HG03439 (cell line): ENCODE data around the gene SLC38A1.
"Not testable (repeated sequence)": the region's sequence is repeated elsewhere in the genome, so short reads cannot be mapped to it uniquely, and the experiment has no call there.

ENCODE experiments used
- ATAC-seq: cut with Tn5 transposase; IDR thresholded peaks from one replicate; pipeline ENCODE4 v1.9.1; 2021; ENCODE audit warnings: mild to moderate bottlenecking, moderate library complexity; ENCODE audit not compliant: unreplicated experiment

The SLC38A1 gene

DNA sequence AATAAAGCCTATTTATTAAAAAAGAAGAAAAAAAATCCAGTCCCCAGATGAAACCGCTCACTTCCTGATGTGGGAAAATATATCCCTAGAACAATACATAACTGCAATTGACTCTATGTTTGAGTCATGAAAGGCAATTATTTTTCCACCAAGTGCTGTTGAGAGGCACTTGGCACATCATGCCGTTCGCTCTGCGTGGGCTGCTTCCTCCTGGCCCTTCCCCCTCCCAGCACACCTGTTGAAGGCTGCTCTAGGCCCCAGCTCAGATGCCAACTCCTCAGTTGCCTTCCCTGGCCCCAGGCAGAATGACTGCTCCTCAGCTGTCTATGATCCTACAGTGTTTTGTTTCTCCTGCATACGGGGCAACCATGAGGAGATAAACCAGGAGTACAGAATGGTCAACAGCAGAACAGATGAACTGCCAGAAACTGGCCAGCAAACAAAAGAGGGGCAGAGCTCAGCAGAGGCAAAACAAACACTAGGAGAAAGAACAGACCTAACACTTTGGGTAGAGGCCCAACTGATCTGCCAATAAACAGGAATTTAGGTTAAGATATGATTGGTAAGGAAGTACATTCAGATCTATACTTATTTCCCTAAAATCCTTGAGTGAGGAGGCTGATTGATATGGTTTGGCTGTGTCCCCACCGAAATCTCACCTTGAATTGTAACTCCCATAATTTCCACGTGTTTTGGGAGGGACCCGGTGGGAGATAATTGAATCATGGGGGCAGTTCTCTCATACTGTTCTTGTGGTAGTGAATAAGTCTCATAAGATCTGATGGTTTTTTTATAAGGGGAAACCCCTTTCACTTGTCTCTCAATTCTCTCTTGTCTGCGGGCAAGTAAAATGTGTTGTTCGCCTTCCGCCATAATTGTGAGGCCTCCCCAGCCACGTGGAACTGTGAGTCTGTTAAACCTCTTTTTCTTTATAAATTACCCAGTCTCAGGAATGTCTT is 58.6 kb downstream of the SLC38A1 start:
- peak; percentile 60 for ATAC-seq

DNA sequence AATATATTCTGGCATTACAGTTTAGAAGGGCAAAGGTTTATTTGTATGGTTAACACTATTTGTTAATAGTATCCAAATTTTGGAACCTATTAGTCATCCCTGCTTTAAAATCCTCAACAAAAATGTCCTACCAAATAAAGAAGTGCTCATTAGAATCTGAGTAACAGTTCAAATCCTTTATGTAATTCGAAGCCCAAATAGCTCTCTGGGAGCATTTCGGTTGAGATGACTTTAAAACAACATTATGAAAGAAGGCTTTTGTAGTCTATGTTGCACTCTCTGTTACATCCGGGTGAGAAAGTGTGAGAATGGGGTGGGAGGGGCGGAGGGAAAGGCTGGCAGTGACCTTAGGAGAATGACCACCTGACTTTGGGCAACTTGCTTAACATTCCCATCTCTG is 59.7 kb downstream of the SLC38A1 start:
- peak; percentile 3 for ATAC-seq

DNA sequence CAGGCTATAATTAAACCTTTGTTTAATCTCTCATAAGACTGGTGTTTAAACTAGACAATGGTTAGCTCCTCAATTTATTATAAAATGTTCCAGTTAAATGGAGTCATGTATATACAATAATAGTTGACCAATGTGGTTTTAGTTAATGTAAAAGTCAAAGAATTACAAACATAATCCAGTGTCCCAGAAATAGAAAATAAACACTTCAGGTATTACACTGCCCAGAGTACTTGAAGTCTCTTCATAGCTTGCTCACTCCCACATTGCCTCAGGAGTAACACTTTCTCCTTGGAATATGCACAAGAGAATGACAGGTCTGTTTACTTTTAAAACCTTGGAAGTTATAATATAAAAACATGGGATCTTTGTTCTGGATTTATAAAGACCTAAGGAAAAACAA is 60.5 kb downstream of the SLC38A1 start:
- ATAC-seq: no peak

DNA sequence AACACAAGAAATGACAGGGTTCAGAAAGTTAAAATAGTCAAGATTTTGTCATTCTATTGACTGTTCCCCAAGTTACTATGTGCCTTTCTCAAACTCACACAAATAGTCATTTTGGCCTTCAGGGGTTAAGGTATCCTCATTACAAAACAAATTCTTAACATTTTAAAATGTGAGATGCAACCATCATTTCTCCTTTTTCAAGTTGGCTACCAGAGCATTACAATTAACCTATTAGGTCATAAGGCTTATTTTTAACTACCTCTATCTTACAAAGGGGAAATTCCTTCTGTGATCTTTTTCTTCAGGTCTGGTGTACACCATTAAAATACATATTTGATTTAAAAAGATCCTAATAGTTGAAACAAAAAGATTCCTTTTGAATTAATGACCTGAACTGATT is 61.2 kb downstream of the SLC38A1 start:
- no peak for ATAC-seq

DNA sequence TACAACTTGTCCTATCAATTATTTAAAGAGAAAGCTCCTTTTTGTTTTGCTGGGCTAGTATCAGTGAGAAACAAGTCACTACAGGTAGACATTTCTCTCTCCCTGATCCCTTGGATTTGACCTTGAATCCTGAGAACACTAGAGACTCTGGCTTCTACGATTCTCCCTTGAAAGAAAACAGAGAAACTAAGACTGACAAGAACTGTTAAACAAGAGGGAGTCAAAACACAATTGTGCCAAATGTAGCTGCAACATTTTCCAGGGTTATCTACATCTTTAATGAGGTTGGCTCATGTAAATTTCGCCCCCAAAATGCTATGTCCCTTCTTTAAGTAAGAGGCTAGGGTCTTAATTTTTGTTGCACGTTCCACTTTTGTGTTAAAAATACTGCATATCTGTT is 62.4 kb downstream of the SLC38A1 start:
- ATAC-seq: no peak

DNA sequence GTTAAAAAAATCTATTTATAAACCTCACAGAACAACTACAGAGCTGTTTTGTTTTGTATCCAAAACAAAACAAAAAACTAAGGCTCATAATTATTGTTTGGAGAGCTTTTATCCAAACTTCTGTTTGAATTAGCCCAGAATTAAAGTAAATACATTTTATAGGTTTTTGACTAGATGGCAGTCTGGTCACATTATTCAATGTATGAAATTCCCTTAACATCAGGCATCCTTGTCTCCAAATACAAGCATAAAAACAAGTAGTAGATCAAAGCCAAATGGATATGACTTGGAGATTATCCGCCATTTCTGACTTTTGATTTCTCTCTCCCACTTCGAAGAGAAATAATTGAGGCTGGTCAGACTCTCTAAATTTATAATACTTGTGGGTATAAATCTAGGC is 63.5 kb downstream of the SLC38A1 start:
- no peak for ATAC-seq

DNA sequence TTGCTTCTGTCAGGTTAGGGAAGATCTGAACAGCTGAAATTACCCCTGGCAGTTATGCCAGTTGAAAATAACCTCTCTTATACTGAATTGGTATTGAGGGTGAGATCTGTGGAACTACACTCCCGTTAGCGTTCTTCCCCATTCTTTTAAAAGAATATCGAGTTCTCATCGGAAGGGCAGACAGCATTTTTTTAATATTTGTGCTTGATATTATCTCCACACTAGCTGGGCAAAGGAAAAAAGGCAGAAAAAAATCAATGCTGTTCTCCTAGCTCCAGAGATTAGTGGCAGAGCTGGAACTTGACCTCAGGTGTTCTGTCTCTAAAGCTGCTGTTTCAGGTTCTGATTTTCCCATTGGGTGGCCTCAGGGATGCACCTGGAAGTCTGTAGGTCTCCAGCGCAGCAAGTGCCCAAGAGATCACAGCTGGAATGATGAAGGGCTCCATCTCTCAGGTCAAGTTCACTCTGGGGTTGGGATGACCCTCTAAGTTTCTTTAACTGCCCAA is 67.5 kb downstream of the SLC38A1 start:
- ATAC-seq: no peak

DNA sequence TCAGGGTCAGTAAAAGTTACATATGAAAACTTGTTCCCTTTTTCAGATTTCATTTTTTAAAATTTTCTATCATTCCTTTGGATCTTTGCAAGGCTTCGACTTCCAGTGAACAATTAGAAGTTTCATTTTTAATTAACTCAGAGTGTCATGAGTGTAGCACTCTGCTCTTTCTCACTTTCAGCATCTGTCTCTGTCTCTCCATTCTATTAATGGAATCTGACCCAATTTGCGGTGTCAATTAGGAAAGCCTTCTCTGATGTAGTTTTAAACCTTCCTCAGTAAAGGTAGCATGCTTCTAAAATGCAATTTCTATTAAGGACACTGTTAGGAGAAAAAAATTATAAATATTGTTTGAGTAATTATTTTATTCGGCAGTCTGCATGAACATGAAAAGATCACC is 68.3 kb downstream of the SLC38A1 start:
- no peak for ATAC-seq

DNA sequence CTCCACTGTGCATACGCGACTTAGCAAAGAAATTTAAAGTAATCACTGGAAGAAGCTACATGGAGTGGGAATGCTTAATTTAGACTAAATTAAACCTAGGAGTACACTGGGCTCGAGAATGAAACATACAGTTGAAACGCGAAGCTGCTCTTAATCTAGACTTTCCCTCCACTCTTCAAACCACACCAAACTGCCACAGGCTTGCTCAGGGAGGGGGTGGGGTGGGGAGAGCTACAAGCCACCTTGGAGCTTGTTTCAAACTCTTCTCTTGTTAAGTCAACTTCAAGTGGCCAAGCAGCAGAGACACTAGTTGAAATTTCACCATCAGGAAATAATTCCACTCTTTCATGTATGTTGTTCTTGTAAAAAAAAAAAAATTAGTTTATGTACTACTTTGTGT is 69.9 kb downstream of the SLC38A1 start:
- no peak for ATAC-seq

DNA sequence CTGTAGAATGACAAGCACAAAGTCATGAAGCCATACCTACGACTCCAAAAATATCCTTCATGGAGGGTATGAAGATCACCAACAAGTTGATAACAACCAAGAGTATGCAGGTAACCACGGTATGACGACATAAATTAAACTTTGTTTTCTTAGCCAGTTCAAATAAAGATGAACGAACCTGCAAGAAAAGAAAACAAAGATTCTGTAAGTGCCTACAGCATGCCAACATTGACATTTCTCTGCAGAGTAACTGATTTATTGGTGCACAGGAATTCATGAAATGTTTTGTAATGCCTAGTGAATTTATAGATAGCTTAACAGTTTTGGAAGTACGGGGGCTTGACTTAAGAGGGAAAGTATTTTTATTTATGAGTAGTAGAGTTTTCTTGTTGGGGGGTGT is 71.0 kb downstream of the SLC38A1 start:
- no peak for ATAC-seq

DNA sequence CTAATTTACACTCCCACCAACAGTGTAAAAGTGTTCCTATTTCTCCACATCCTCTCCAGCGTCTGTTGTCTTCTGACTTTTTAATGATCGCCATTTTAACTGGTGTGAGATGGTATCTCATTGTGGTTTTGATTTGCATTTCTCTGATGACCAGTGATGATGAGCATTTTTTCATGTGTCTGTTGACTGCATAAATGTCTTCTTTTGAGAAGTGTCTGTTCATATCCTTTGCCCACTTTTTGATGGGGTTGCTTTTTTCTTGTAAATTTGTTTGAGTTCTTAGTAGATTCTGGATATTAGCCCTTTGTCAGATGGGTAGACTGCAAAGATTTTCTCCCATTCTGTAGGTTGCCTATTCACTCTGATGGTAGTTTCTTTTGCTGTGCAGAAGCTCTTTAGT is 78.3 kb downstream of the SLC38A1 start:
- not testable (repeated sequence) for ATAC-seq

DNA sequence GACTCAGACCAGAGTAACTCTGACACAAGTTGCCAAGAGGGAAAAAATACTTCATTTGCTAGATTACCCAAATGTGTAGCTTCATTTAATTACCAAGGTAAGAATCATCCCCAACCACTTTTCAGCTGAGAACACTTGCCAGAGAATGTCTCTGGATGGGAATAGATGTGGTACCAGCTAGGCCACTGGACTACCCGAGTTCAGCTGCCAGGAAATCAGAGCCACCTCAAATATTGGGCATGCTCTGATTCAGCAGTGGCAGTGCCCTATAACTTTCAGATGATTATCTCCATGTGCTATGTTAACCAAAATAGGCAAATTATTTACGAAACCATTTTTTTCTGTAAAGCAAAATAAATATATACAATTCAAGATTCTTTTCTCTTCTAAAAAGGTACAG is 80.7 kb downstream of the SLC38A1 start:
- ATAC-seq: no peak

DNA sequence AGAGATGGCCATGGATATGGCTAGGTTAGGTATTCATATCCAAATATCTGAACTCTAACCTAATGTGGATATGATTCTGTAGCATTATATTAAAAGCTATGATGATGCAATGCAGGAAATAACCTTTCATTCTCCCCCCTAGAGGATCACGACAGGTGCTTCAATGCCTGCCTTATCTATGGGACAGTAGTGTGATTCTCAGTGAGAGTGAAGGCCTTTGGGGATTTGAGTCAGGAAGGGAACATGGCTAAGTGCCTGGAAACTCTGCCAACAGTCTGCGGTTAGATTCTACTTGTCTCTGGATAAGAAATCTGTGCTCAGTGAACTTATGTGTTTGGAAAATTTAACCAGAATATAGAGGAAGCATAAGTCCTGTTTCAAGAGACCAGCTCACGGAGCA is 81.8 kb downstream of the SLC38A1 start:
- ATAC-seq: no peak

DNA sequence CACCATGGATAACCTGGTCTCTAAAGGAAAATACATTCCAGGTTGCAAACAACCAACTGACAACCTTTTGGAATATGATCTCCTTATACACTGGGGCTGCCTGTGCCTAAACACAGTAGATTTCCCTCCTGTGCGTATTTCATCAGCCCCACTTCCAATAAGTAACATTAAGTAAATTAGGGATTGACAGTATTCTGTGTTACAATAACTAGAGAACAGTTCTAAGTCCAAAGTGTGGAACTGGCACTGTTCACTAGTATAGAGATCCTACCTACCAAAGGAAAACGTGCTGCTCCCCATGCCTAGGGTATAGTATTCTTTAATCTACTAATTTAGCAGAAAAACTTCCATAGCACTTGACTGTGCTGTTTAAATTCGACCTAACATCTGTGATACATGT is 82.8 kb downstream of the SLC38A1 start:
- no peak for ATAC-seq

DNA sequence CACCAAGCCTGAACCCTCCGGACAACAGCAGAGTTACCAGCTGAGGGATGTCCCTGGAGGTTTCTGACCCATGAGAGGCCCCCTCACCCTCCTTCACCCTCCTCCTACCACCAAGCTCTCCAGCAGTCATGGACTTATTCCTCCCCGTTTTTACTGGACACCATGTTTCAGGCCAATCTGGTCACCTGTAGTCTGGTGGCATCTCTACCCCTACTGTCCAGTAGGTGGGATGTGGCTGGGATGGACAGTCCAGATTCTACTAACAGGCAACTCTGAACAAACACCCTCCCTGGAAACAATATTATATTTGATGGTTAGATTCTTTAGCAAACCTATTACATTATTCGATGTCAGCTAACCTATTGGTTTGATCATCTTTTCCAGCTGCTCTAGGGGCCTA is 83.2 kb downstream of the SLC38A1 start:
- ATAC-seq: no peak

DNA sequence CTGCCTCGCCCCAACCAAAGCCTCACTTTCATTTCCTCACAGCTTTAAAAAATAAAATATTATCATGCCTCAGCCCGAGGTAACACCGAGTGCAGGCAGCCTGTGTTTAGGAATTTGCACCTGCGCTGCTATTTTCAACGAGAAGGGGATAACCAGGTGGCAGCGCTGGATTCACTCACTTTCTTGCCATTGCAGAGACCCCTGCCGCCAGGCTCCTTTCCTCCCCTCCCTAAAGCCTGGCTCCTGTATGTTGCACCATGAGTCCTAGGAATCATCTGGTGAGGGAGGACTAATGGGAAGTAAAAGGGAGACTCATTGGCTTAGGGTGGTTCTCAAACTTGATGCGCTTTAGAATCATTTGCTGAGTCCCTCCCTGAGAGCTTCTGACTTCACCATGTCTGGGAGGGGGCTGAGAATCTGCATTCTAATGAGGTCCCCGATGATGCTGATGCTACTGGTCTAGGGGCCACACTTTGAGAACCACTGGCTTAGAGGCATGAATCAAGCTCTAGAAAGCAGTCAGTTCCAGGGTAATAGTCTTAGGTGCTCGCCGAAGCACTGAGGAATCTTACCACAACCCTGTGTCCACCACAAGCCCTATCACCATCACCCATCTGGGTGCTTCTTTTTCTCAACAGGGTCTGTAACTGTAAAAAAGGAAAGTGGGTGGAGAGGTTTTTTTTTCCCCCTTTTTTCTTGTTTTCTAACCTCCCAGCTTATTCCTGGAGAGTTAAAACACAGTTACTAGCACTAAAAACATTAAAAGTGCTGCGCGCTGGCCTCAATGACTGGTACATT is 83.8 kb downstream of the SLC38A1 start:
- no peak for ATAC-seq

DNA sequence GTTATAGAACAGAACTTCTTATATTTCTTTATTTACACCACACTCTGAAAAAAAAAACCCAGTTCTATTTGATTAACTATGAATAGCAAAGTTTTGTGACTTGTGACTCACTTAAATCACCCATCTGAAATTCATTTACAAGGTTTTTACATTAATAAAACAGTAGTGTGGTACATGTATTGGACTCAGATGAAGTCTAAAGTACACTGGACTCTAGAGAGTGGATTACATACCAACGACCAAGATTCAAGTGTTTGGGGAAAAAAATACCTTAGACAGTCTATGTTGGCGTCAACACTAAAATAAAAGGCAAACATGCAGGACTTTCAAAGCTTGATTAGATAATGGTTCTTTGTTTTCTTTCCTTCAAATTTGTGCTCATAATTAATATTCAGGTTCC is 85.7 kb downstream of the SLC38A1 start:
- no peak for ATAC-seq

DNA sequence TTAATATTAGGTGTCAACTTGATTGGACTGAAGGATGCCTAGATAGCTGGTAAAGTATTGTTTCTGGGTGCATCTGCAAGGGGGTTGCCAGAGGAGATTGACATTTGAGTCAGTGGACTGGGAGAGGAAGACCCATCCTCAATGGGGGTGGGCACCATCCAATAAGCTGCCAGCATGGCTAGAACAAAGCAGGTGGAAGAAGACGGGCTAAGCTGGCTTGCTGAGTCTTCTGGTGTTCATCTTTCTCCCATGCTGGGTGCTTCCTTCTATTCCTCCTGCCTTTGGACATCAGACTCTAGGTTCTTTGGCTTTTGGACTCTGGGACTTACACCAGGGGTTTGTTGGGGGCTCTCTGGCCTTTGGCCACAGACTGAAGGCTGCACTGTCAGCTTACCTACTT is 87.4 kb downstream of the SLC38A1 start:
- no peak for ATAC-seq

DNA sequence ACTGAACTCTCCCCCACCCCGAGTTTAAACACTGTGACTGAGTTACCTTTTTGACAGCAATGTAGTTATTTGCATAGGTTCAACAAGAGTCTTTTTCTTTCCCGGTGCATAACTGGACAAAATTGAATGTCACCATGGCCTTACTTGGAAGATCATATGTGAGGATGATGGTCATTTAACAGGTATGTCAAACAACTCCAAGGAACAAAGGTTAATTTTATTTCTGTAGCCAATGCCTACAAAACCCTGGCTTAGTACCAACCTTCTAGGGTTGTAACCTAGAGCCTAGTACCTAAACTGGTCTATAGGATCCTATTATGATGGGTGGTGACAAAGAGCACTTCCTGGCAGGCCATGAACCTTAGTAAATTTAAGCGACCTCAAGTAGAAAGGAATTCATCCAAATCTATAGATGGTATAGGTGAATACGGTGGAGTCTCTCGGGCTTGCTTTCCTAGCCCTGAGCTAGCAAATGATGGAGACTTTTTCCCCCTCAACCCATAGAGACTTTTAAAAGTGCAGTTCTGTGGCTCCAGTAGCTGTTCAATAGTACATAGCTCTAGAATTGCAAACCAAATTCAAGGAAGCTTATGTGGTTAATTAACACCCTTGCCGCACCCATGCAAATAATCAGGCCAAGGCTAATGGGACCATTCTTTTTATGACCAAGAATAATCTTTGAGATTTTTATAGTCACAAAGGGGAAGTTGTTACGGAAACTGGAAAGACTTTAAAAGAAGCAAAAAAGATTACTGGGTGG is 89.0 kb downstream of the SLC38A1 start:
- no peak for ATAC-seq

DNA sequence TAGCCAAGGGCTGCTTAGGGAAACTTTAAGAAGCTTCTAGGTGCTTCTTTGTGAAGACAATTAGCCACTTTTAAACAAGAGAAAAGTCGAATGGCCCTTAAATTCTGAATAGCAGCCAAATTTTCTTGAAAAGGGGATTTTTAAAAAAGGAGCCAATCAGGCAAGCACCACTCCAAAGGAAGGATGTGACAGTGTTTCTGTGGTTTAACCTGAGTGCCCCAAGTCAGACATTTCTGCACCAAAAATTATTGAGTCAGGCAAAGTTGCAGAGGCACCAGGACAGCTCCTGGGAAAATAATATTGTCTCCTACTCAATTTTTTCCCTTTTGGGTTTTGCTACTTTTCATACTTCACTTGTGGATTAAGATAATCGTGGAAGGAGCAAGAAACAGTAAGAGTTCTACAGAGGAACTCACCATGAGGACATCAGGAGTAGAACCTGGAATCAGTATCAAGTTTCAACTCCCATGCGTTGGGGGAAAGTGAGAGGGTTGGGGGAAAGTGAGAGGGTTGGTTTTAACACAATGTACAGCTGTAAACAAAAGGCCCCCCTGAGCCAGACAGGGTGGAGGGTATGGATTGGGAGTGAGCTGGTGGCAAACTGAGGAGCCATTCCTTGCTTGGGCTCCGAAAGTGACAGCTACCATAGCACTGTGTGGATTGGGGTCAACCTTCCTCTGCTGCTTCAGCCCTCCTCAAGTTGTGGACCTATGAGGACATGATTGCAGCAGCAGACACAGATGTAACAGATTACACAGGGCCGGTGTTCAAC is 90.8 kb downstream of the SLC38A1 start:
- no peak for ATAC-seq
